T-helper 17 cell (primary cell): ENCODE data around the gene CKAP4. TPM values are rescaled to one million over a fixed set of nuclear protein-coding genes. Genes with fewer than 3 reads are reported as not detected.

Experiments
- ATAC-seq: fragments of 150-1000 bp; cut with Tn5 transposase; 2 replicates; pipeline ENCODE4 v1.10.0; 2021; ENCODE audit warnings: mild to moderate bottlenecking, moderate library complexity
- DNase-seq, 3 donors: peaks; one replicate each; pipeline versions ENCODE4 v3.0.0 to v3.0.0-alpha.2; 2020 to 2021
- H3K9me3 ChIP-seq: one replicate; pipeline ENCODE4 v1.7.0; 2013; ENCODE audit warnings: low read length, mild to moderate bottlenecking; ENCODE audit not compliant: control insufficient read depth, poor library complexity, severe bottlenecking
- H3K27ac Mint-ChIP-seq: one replicate; pipeline ENCODE4 v1.8.0; 2022; ENCODE audit warnings: mild to moderate bottlenecking, moderate library complexity, mixed read lengths
- H3K27me3 Mint-ChIP-seq: one replicate; pipeline ENCODE4 v1.8.0; 2022; ENCODE audit warnings: mixed read lengths
- H3K36me3 Mint-ChIP-seq: one replicate; pipeline ENCODE4 v1.8.0; 2022; ENCODE audit warnings: low read depth, mixed read lengths
- H3K4me1 Mint-ChIP-seq: one replicate; pipeline ENCODE4 v1.8.0; 2022; ENCODE audit warnings: mild to moderate bottlenecking, mixed read lengths
- H3K4me3 Mint-ChIP-seq: one replicate; pipeline ENCODE4 v1.8.0; 2022; ENCODE audit warnings: mild to moderate bottlenecking, moderate library complexity, mixed read lengths
- total RNA-seq, 4 donors: library from RNA in 2 of 4; stranded (reverse) in 2 of 4; gene quantifications; one replicate each; pipeline ENCODE4 v1.2.3 and lab custom pipeline; 2022 to 2026

Gene CKAP4
- total RNA-seq, 2 donors from 2014 or later = 12.4 to 14.4 TPM

- no peaks in the 10 kb centered on the region for H3K9me3 ChIP-seq
- no peak for DNase-seq
- peak; percentile 94 for ATAC-seq
- H3K4me1 Mint-ChIP-seq = peaks cover 12% of the 10 kb centered on the region
- H3K27ac Mint-ChIP-seq = peak overlapping the region; percentile 19
- H3K27me3 Mint-ChIP-seq = peaks cover 6% of the 10 kb centered on the region
- no peaks in the 10 kb centered on the region for H3K36me3 Mint-ChIP-seq
- no peak overlapping the region for H3K4me3 Mint-ChIP-seq
These were observed 19.7 kb upstream of the CKAP4 start for GRCh38 chr12:106267535-106267934.

- H3K9me3 ChIP-seq = no peaks in the 10 kb centered on the region
- no peak overlapping the region for H3K4me3 Mint-ChIP-seq
- ATAC-seq (no peak), DNase-seq (no peak)
- no peak overlapping the region for H3K27ac Mint-ChIP-seq
- H3K27me3 Mint-ChIP-seq = no peaks in the 10 kb centered on the region
- H3K4me1 Mint-ChIP-seq = peaks cover 12% of the 10 kb centered on the region
- H3K36me3 Mint-ChIP-seq = no peaks in the 10 kb centered on the region
These were observed 17.3 kb upstream of the CKAP4 start for GRCh38 chr12:106265116-106265515.

GRCh38 chr12:106258935-106259334 is 11.1 kb upstream of the CKAP4 start:
- no peaks in the 10 kb centered on the region for H3K36me3 Mint-ChIP-seq
- no peak for DNase-seq
- no peaks in the 10 kb centered on the region for H3K27me3 Mint-ChIP-seq
- no peak overlapping the region for H3K27ac Mint-ChIP-seq
- no peak overlapping the region for H3K4me3 Mint-ChIP-seq
- no peaks in the 10 kb centered on the region for H3K9me3 ChIP-seq
- H3K4me1 Mint-ChIP-seq = no peaks in the 10 kb centered on the region
- ATAC-seq = no peak

GRCh38 chr12:106258226-106258625 is 10.4 kb upstream of the CKAP4 start:
- no peaks in the 10 kb centered on the region for H3K9me3 ChIP-seq
- H3K27ac Mint-ChIP-seq = no peak overlapping the region
- DNase-seq (no peak), ATAC-seq (no peak)
- no peaks in the 10 kb centered on the region for H3K36me3 Mint-ChIP-seq
- no peaks in the 10 kb centered on the region for H3K4me1 Mint-ChIP-seq
- no peak overlapping the region for H3K4me3 Mint-ChIP-seq
- no peaks in the 10 kb centered on the region for H3K27me3 Mint-ChIP-seq

GRCh38 chr12:106256524-106256923 is 8.7 kb upstream of the CKAP4 start:
- no peak for DNase-seq
- H3K36me3 Mint-ChIP-seq = no peaks in the 10 kb centered on the region
- ATAC-seq = no peak
- H3K27ac Mint-ChIP-seq = no peak overlapping the region
- no peaks in the 10 kb centered on the region for H3K4me1 Mint-ChIP-seq
- no peaks in the 10 kb centered on the region for H3K9me3 ChIP-seq
- H3K27me3 Mint-ChIP-seq = no peaks in the 10 kb centered on the region
- no peak overlapping the region for H3K4me3 Mint-ChIP-seq

GRCh38 chr12:106255952-106256351 is 8.1 kb upstream of the CKAP4 start:
- ATAC-seq (no peak), DNase-seq (no peak)
- Mint-ChIP-seq H3K27ac (no peak overlapping the region), H3K36me3 (no peaks in the 10 kb centered on the region), H3K4me3 (no peak overlapping the region), H3K27me3 (no peaks in the 10 kb centered on the region), H3K4me1 (no peaks in the 10 kb centered on the region)
- H3K9me3 ChIP-seq = no peaks in the 10 kb centered on the region

GRCh38 chr12:106255493-106255892 is 7.7 kb upstream of the CKAP4 start:
- no peaks in the 10 kb centered on the region for H3K9me3 ChIP-seq
- no peak for DNase-seq
- Mint-ChIP-seq H3K36me3 (no peaks in the 10 kb centered on the region), H3K4me3 (no peak overlapping the region), H3K27me3 (no peaks in the 10 kb centered on the region), H3K27ac (no peak overlapping the region), H3K4me1 (no peaks in the 10 kb centered on the region)
- no peak for ATAC-seq

GRCh38 chr12:106254724-106255123 is 6.9 kb upstream of the CKAP4 start:
- no peaks in the 10 kb centered on the region for H3K9me3 ChIP-seq
- no peak for ATAC-seq
- Mint-ChIP-seq H3K27ac (no peak overlapping the region), H3K36me3 (no peaks in the 10 kb centered on the region), H3K4me1 (peaks cover 2% of the 10 kb centered on the region), H3K4me3 (no peak overlapping the region), H3K27me3 (no peaks in the 10 kb centered on the region)
- no peak for DNase-seq

GRCh38 chr12:106251631-106252455 is 4.0 kb upstream of the CKAP4 start:
- H3K4me3 Mint-ChIP-seq = no peak overlapping the region
- H3K9me3 ChIP-seq = no peaks in the 10 kb centered on the region
- peaks cover 12% of the 10 kb centered on the region for H3K4me1 Mint-ChIP-seq
- H3K36me3 Mint-ChIP-seq = no peaks in the 10 kb centered on the region
- DNase-seq = no peak
- ATAC-seq = no peak
- H3K27ac Mint-ChIP-seq = no peak overlapping the region
- H3K27me3 Mint-ChIP-seq = no peaks in the 10 kb centered on the region

- peaks cover 20% of the 10 kb centered on the region for H3K4me1 Mint-ChIP-seq
- no peaks in the 10 kb centered on the region for H3K9me3 ChIP-seq
- DNase-seq = no peak
- H3K27ac Mint-ChIP-seq = peak overlapping the region; percentile 93
- H3K4me3 Mint-ChIP-seq = peak overlapping the region; percentile 88
- ATAC-seq = no peak
- no peaks in the 10 kb centered on the region for H3K36me3 Mint-ChIP-seq
- no peaks in the 10 kb centered on the region for H3K27me3 Mint-ChIP-seq
These were observed 1.8 kb upstream of the CKAP4 start for GRCh38 chr12:106249411-106250135.

GRCh38 chr12:106248846-106249371 is 1.1 kb upstream of the CKAP4 start:
- Mint-ChIP-seq H3K36me3 (no peaks in the 10 kb centered on the region), H3K4me3 (peak overlapping the region; percentile 88), H3K27me3 (no peaks in the 10 kb centered on the region), H3K27ac (peak overlapping the region; percentile 93), H3K4me1 (peaks cover 20% of the 10 kb centered on the region)
- DNase-seq (no peak), ATAC-seq (peak; percentile 57)
- no peaks in the 10 kb centered on the region for H3K9me3 ChIP-seq

GRCh38 chr12:106248312-106248845 is 559 bp upstream of the CKAP4 start:
- H3K4me3 Mint-ChIP-seq = peak overlapping the region; percentile 88
- H3K36me3 Mint-ChIP-seq = no peaks in the 10 kb centered on the region
- peak overlapping the region; percentile 93 for H3K27ac Mint-ChIP-seq
- no peaks in the 10 kb centered on the region for H3K9me3 ChIP-seq
- no peaks in the 10 kb centered on the region for H3K27me3 Mint-ChIP-seq
- H3K4me1 Mint-ChIP-seq = peaks cover 20% of the 10 kb centered on the region
- DNase-seq (peak in 1 of 3 donors; percentile 10), ATAC-seq (peak; percentile 28)

GRCh38 chr12:106246891-106247673 is 738 bp downstream of the CKAP4 start:
- ATAC-seq = peak; percentile 62
- DNase-seq = peak; percentile 50 to 57 (median 52)
- peaks cover 22% of the 10 kb centered on the region for H3K4me1 Mint-ChIP-seq
- peak overlapping the region; percentile 80 for H3K27ac Mint-ChIP-seq
- H3K27me3 Mint-ChIP-seq = no peaks in the 10 kb centered on the region
- no peaks in the 10 kb centered on the region for H3K9me3 ChIP-seq
- H3K4me3 Mint-ChIP-seq = peak overlapping the region; percentile 86
- no peaks in the 10 kb centered on the region for H3K36me3 Mint-ChIP-seq
